HUES6 (cell line): ENCODE results near the gene ZNF77.
"Not testable (repeated sequence)": the region's sequence is repeated elsewhere in the genome, so short reads cannot be mapped to it uniquely, and the experiment has no call there.

Source experiments
- H3K27ac ChIP-seq: 2 replicates; pipeline ENCODE4 v1.7.0; 2013; ENCODE audit warnings: low read depth, mild to moderate bottlenecking, low read length, inconsistent platforms
- H3K27me3 ChIP-seq: 2 replicates; pipeline ENCODE4 v1.6.1; 2013; ENCODE audit warnings: low read length; ENCODE audit not compliant: control insufficient read depth, insufficient read depth
- H3K36me3 ChIP-seq: 2 replicates; pipeline ENCODE4 v1.6.1; 2013; ENCODE audit warnings: low read length; ENCODE audit not compliant: control insufficient read depth, insufficient read depth
- H3K4me1 ChIP-seq: 2 replicates; pipeline ENCODE4 v1.6.1; 2013; ENCODE audit warnings: low read length; ENCODE audit not compliant: control insufficient read depth, insufficient read depth
- H3K4me3 ChIP-seq: 2 replicates; pipeline ENCODE4 v1.5.1; 2013; ENCODE audit warnings: low read depth, low read length
- H3K9ac ChIP-seq: one replicate; pipeline ENCODE4 v1.6.1; 2013; ENCODE audit warnings: mild to moderate bottlenecking, low read length
- H3K9me3 ChIP-seq: 2 replicates; pipeline ENCODE4 v1.6.1; 2013; ENCODE audit warnings: low read depth, low read length; ENCODE audit not compliant: control insufficient read depth, insufficient read depth

Gene ZNF77

DNA sequence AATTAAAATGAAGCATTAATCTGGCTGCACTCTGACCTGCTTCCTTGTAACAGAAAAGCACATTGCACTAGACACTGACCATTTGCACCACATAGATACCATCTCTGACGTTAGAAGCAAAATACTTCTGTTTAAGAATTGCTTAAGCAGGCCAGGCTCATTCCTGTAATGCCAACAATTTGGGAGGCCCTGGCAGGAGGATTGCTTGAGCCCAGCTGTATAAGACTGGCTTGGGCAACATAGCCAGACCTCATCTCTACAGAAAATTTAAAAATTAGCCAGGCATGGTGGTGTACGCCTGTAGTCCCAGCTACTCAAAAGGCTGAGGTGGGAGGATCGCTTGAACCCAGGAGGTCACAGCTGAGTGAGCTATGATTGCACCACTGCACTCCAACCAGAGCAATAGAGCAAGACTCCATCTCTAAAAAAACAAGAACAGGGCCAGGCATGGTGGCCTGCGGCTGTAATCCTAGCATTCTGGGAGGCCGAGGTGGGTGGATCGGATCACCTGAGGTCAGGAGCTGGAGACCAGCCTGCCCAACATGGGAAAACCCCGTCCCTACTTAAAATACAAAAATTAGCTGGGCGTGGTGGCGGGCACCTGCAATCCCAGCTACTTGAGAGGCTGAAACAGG lies 25.5 kb upstream of the ZNF77 start:
- no peaks in the 10 kb centered on the region for H3K36me3 ChIP-seq
- no peaks in the 10 kb centered on the region; the same call in 1 of the 2 replicates for H3K4me1 ChIP-seq
- H3K27me3 ChIP-seq = peaks cover 25% of the 10 kb centered on the region
- no peak overlapping the region for H3K27ac ChIP-seq
- no peak overlapping the region for H3K4me3 ChIP-seq
- H3K9ac ChIP-seq = no peak overlapping the region
- no peaks in the 10 kb centered on the region for H3K9me3 ChIP-seq

DNA sequence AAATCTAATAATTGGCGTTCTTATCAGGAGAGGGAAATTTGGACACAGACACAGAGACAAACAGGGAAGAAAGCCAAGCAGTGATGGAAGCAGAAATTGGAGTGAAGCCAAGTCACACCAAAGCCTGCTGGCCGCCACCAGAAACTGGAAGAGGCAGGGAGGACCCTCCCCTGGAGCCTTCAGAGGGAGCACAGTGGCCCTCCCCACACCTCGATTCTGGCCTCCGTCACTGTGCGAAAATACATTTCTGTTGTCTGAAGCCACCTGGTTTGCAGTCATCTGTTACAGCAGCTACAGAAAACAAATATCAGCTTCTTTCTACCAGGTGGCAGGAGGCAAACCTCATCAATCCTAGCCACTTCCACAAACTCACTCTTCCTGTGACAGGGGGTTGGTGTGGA lies 24.3 kb upstream of the ZNF77 start:
- H3K27ac ChIP-seq = no peak overlapping the region
- no peaks in the 10 kb centered on the region for H3K9me3 ChIP-seq
- no peaks in the 10 kb centered on the region for H3K36me3 ChIP-seq
- H3K27me3 ChIP-seq = peaks cover 13% of the 10 kb centered on the region; the same call in 1 of the 2 replicates
- no peak overlapping the region for H3K9ac ChIP-seq
- no peak overlapping the region for H3K4me3 ChIP-seq
- H3K4me1 ChIP-seq = no peaks in the 10 kb centered on the region; the same call in 1 of the 2 replicates

DNA sequence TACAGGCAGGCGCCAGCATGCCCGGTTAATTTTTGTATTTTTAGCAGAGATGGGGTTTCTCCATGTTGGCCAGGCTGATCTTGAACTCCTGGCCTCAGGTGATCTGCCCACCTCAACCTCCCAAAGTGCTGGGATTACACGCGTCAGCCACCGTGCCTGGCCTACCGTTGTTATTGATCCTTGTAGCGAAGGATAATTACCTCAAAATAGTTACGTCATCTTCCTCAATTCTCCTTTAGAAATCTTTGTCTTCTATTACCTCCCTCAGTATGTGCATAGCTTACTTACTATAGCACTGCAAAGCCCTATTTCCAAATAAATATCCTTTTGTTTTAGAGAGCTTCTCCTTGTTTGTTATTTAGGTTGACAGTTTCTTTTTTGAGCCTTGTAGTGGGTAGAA lies 23.2 kb upstream of the ZNF77 start:
- Histone ChIP-seq H3K27ac (no peak overlapping the region), H3K27me3 (peaks cover 5% of the 10 kb centered on the region; the same call in 1 of the 2 replicates), H3K9me3 (no peaks in the 10 kb centered on the region), H3K4me1 (no peaks in the 10 kb centered on the region; the same call in 1 of the 2 replicates), H3K36me3 (no peaks in the 10 kb centered on the region), H3K9ac (no peak overlapping the region), H3K4me3 (no peak overlapping the region)

DNA sequence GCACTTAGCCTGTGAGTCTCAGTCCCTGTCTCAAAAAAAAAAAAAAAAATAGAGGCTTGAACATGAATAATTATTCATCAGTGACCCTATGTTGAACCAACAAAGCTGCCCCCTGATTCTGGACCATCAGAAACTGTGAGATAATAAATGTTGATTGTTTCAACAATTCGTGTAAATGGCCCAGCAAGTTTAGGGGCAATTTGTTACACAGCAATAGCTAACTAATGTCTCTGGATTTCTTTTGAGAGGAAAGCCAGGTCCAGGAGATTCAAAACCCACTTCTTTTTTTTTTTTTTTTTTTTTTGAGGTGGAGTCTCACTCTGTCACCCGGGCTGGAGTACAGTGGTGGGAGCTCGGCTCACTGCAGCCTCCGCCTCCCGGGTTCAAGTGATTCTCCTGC lies 20.1 kb upstream of the ZNF77 start:
- no peaks in the 10 kb centered on the region; the same call in 1 of the 2 replicates for H3K27me3 ChIP-seq
- no peaks in the 10 kb centered on the region for H3K9me3 ChIP-seq
- no peaks in the 10 kb centered on the region for H3K36me3 ChIP-seq
- no peaks in the 10 kb centered on the region for H3K4me1 ChIP-seq
- H3K4me3 ChIP-seq = no peak overlapping the region
- no peak overlapping the region for H3K27ac ChIP-seq
- H3K9ac ChIP-seq = no peak overlapping the region

DNA sequence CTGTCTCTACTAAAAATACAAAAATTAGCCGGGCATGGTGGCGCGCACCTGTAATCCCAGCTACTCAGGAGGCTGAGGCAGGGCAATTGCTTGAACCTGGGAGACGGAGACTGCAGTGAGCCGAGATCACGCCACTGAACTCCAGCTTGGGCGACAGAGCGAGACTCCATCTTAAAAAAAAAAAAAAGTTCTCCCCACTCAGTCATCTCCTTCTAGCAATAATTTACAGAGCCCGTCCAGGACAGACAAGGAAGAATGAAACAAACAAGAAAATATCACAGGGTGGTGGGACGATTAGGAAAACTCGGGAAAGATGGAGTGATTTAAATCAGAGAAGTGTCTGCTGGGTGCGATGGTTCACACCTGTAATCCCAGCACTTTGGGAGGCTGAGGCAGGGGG lies 18.9 kb upstream of the ZNF77 start:
- H3K27ac ChIP-seq, H3K9me3 ChIP-seq, H3K9ac ChIP-seq, H3K4me3 ChIP-seq, H3K27me3 ChIP-seq, H3K4me1 ChIP-seq, H3K36me3 ChIP-seq: not testable (repeated sequence)

DNA sequence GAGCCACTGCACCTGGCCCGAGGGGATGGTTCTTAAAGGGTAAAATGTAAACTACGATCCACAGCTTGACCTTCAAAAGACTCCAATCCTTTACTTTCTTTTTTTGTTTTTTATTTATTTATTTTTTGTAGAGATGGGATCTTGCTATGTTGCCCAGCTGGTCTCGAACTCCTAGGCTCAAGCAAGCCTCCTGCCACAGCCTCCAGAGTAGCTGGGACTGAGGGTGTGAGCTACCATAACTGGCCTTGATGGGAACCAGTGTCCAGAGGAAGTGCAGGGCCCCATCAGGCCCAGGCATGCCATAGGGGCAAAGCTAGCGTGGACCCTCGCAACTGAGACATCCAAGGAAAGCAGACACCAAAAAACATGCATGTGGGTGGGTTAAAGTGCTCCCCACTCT lies 18.4 kb upstream of the ZNF77 start:
- Histone ChIP-seq H3K27ac (no peak overlapping the region), H3K9ac (no peak overlapping the region), H3K9me3 (no peaks in the 10 kb centered on the region), H3K4me1 (no peaks in the 10 kb centered on the region), H3K36me3 (no peaks in the 10 kb centered on the region), H3K4me3 (no peak overlapping the region), H3K27me3 (no peaks in the 10 kb centered on the region; the same call in 1 of the 2 replicates)

DNA sequence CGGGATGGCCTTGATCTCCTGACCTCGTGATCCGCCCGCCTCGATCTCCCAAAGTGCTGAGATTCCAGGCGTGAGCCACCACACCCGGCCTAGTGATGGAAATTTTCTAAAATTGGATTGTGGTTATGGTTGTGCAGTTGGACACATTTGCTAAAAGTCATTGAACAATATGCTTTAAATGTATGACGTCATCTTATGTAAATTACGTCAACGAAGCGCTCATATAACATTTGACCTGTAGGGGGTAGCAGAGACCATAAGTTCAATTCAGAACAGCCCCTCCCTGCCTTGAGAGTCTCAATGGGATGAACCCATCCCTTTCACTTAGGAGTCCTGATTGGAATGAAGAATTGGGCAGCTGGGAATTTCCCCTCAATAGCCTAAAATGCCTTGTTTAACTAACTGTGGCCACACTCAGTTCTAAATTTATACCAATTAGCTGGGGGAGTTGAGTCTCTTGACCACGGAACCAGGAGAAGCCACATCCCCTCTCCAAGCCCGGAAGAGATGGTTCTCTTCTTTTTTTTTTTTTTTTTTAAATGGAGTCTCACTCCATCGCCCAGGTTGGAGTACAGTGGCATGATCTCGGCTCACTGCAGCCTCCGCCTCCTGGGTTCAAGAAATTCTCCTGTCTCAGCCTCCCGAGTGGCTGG lies 17.4 kb upstream of the ZNF77 start:
- no peak overlapping the region for H3K4me3 ChIP-seq
- H3K27ac ChIP-seq = no peak overlapping the region

DNA sequence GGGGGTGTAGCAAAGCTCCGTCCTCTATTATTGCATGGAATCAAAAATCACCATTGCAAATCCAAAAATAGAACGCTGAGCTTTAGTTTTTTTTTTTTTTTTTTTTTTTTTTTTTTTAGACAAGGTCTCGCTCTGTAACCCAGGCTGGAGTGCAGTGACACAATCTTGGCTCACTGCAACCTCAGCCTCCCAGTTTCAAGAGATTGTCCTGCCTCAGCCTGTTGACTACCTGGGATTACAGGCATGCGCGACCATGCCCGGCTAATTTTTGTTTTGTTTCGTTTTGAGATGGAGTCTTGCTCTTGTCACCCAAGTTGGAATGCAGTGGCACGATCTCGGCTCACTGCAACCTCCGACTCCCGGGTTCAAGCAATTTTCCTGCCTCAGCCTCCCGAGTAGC lies 15.3 kb upstream of the ZNF77 start:
- Histone ChIP-seq H3K9me3 (no peaks in the 10 kb centered on the region), H3K4me1 (no peaks in the 10 kb centered on the region), H3K27ac (no peak overlapping the region), H3K9ac (no peak overlapping the region), H3K4me3 (no peak overlapping the region), H3K36me3 (no peaks in the 10 kb centered on the region), H3K27me3 (no peaks in the 10 kb centered on the region; the same call in 1 of the 2 replicates)

More for the DNA sequence above, 17.4 kb upstream of the ZNF77 start:
- H3K4me1 ChIP-seq = no peaks in the 10 kb centered on the region
- H3K9me3 ChIP-seq = no peaks in the 10 kb centered on the region
- no peaks in the 10 kb centered on the region for H3K36me3 ChIP-seq
- H3K9ac ChIP-seq = no peak overlapping the region
- H3K27me3 ChIP-seq = no peaks in the 10 kb centered on the region; the same call in 1 of the 2 replicates

DNA sequence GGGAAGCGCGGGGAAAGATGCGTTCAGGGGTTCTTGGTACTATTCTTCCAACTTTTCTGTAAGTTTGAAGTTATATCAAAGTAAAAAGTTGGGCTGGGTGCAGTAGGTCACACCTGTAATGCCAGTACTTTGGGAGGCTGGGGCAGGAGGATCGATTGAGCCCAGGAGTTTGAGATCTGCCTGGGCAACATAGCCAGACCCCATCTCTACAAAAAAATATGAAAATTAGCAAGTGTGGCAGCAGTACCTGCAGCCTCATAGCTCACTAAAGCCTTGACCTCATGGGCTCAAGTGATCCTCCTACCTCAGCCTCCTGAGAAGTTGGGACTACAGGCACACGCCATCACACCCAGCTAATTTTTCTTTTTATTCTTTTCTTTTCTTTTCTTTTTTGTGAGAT lies 12.4 kb upstream of the ZNF77 start:
- Histone ChIP-seq H3K9me3 (no peaks in the 10 kb centered on the region), H3K9ac (no peak overlapping the region), H3K27ac (no peak overlapping the region), H3K4me1 (no peaks in the 10 kb centered on the region), H3K36me3 (no peaks in the 10 kb centered on the region), H3K27me3 (no peaks in the 10 kb centered on the region; the same call in 1 of the 2 replicates), H3K4me3 (no peak overlapping the region)

DNA sequence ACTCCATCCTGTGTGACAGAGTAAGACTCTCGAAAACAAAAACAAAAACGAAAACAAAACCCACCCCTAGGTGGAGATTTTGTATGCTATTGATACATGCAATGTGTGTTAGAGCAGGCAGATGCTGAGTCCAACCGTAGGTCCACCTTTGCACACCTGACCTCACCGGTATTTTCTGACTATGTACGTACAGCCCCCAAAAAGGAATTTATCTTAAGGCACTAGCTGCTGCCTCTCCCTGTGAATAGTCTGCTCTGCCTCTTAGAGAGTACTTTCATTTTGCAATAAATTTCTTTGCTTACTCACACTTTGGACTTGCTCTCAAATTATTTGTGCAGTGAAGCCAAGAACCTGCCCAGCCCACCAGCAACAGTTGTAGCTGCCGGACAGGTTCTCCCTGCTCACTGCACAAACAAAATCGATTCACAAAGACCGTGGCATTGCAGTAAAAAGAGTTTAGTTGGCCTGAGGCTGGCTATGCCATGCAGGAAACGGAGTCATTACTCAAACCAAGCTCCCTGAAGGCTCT lies 8.2 kb upstream of the ZNF77 start:
- no peak overlapping the region for H3K9ac ChIP-seq
- no peak overlapping the region for H3K27ac ChIP-seq
- no peak overlapping the region for H3K4me3 ChIP-seq
- H3K27me3 ChIP-seq = no peaks in the 10 kb centered on the region; the same call in 1 of the 2 replicates
- H3K4me1 ChIP-seq = peaks cover 6% of the 10 kb centered on the region; the same call in 1 of the 2 replicates
- no peaks in the 10 kb centered on the region for H3K9me3 ChIP-seq
- H3K36me3 ChIP-seq = no peaks in the 10 kb centered on the region
